ENCODE results near the gene GNAQ. TPM values are rescaled to one million over a fixed set of nuclear protein-coding genes. Genes with fewer than 3 reads are reported as not detected.

Gene GNAQ
- polyA plus RNA-seq, 1 of the 3 experiments (the other 2 are of a cell fraction) = 20.9 TPM

DNA sequence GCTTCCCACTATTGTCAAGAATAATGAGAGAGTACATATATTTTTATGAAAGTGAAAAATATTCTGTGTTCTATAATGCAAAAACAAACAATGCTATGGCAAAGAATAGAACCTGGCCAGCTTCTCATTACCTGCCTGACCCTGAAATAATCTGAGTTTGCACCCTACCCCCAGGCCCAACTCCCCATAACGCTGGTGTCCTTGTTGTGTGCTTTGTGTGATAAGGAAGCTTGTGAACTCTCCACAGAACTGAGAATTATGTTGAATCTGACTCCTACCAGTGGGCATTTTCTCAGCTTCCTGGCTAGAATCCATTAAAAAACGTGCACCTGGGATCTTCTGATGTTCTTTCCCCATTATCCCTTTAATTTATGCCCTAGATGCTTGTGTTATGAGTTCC is 205.5 kb downstream of the GNAQ start (continued):
- no peak for TF ChIP-seq GATA2 (CRISPR knock-in tag; IDR thresholded peaks at IDR 0.05)
- no peak for TF ChIP-seq EZH2phosphoT487 (IDR thresholded peaks at IDR 0.05; ENCODE audit: borderline replicate concordance, low read depth)
- TF ChIP-seq SIN3A (IDR thresholded peaks at IDR 0.05; ENCODE audit: borderline replicate concordance, low read depth, low read length) = no peak
- no peak for TF ChIP-seq FOSL2 (IDR thresholded peaks at IDR 0.05; ENCODE audit: borderline replicate concordance, low read depth)

DNA sequence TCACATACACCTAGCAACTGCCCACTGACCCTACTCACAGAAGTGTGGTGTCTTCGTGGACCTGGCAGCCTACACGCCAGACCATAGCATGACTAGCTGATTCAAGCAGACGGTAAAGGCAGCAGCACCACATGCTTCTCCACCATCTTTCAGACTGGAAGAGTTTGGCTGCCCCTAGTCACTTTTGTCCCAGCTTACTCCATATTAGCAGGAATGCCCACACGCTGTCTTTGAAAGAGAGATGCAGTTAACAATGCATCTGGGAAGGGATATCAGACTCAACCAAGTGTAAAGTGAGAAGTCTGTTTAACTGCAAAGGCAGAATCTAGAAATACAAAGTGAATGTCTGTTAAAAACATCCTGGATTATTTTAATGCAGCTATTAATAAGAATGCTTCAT is 206.2 kb downstream of the GNAQ start:
- no peak overlapping the region for H3K9ac ChIP-seq
- no peak overlapping the region for H3K27ac ChIP-seq (ENCODE audit: low read depth in 2 of 2, low read length in 1 of 2)
- H3K4me2 ChIP-seq = no peak overlapping the region
- 95% methylated on average over 4 of the region's 4 CpGs for WGBS (ENCODE audit: low lambda C conversion rate)
- no peaks in the 10 kb centered on the region for H3K9me3 ChIP-seq
- no peaks in the 10 kb centered on the region for H4K20me1 ChIP-seq (ENCODE audit: insufficient read depth)
- ChIA-PET POLR2A (interaction anchor here (0.5 kb wide), 1 partner anchor 13 kb away, joined by 4 read pairs; no protein-coding TSS in a partner anchor), CTCF (interaction anchor here (0.6 to 0.9 kb wide), 2 partner anchors 31 to 32 kb away, joined by 3 read pairs; no protein-coding TSS in a partner anchor)
- no peaks in the 10 kb centered on the region for H3K36me3 ChIP-seq (replicated peaks in 1 of 2; ENCODE audit: control insufficient read depth in 1 of 2, insufficient read depth in 2 of 2, low read length in 1 of 2)
- no peak overlapping the region for H2AFZ ChIP-seq (ENCODE audit: low read depth)
- H3K27me3 ChIP-seq (ENCODE audit: insufficient read depth) = no peaks in the 10 kb centered on the region
- H3K79me2 ChIP-seq (ENCODE audit: insufficient read depth) = peaks cover 66% of the 10 kb centered on the region
- H3K4me1 ChIP-seq (ENCODE audit: control insufficient read depth in 1 of 2, insufficient read depth in 2 of 2, low read depth in 1 of 2, low read length in 1 of 2) = peaks cover 6 to 26% of the 10 kb centered on the region in 2 experiments; a peak in 3 of 4 replicates
- no peak overlapping the region for H3K4me3 ChIP-seq (ENCODE audit: low read depth in 2 of 2, low read length in 1 of 2)
- H3F3A ChIP-seq (replicated peaks; ENCODE audit: insufficient read depth) = peaks cover 30% of the 10 kb centered on the region
- no peak for DNase-seq
- no peaks in the 10 kb centered on the region for H3K9me2 ChIP-seq
- TF ChIP-seq, protein P1, sequence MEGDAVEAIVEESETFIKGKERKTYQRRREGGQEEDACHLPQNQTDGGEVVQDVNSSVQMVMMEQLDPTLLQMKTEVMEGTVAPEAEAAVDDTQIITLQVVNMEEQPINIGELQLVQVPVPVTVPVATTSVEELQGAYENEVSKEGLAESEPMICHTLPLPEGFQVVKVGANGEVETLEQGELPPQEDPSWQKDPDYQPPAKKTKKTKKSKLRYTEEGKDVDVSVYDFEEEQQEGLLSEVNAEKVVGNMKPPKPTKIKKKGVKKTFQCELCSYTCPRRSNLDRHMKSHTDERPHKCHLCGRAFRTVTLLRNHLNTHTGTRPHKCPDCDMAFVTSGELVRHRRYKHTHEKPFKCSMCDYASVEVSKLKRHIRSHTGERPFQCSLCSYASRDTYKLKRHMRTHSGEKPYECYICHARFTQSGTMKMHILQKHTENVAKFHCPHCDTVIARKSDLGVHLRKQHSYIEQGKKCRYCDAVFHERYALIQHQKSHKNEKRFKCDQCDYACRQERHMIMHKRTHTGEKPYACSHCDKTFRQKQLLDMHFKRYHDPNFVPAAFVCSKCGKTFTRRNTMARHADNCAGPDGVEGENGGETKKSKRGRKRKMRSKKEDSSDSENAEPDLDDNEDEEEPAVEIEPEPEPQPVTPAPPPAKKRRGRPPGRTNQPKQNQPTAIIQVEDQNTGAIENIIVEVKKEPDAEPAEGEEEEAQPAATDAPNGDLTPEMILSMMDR (IDR thresholded peaks at IDR 0.05) = no peak
- TF ChIP-seq GABPA (IDR thresholded peaks at IDR 0.05; ENCODE audit: low read depth) (no peak), SMC3 (IDR thresholded peaks at IDR 0.05; ENCODE audit: low read depth, low read length) (no peak), TEAD4 (IDR thresholded peaks at IDR 0.05; ENCODE audit: borderline replicate concordance, insufficient read depth) (no peak), ELF1 (IDR thresholded peaks at IDR 0.05) (no peak), RAD21 (IDR thresholded peaks at IDR 0.05; ENCODE audit: low read length) (no peak), RFX5 (IDR thresholded peaks at IDR 0.05; ENCODE audit: low read length) (no peak), CHD2 (IDR thresholded peaks at IDR 0.05; ENCODE audit: low read length, partially characterized antibody) (no peak), TCF12 (IDR thresholded peaks at IDR 0.05) (no peak), RCOR1 (IDR thresholded peaks at IDR 0.05; ENCODE audit: low read length) (no peak), FOSL2 (IDR thresholded peaks at IDR 0.05; ENCODE audit: borderline replicate concordance, low read depth) (no peak), JUND (IDR thresholded peaks at IDR 0.05) (no peak), FOXJ3 (CRISPR knock-in tag; IDR thresholded peaks at IDR 0.05) (no peak)
- TF ChIP-seq, protein P2, sequence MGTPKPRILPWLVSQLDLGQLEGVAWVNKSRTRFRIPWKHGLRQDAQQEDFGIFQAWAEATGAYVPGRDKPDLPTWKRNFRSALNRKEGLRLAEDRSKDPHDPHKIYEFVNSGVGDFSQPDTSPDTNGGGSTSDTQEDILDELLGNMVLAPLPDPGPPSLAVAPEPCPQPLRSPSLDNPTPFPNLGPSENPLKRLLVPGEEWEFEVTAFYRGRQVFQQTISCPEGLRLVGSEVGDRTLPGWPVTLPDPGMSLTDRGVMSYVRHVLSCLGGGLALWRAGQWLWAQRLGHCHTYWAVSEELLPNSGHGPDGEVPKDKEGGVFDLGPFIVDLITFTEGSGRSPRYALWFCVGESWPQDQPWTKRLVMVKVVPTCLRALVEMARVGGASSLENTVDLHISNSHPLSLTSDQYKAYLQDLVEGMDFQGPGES (IDR thresholded peaks at IDR 0.05; ENCODE audit: low read depth, low read length) = no peak
- TF ChIP-seq, protein P3, sequence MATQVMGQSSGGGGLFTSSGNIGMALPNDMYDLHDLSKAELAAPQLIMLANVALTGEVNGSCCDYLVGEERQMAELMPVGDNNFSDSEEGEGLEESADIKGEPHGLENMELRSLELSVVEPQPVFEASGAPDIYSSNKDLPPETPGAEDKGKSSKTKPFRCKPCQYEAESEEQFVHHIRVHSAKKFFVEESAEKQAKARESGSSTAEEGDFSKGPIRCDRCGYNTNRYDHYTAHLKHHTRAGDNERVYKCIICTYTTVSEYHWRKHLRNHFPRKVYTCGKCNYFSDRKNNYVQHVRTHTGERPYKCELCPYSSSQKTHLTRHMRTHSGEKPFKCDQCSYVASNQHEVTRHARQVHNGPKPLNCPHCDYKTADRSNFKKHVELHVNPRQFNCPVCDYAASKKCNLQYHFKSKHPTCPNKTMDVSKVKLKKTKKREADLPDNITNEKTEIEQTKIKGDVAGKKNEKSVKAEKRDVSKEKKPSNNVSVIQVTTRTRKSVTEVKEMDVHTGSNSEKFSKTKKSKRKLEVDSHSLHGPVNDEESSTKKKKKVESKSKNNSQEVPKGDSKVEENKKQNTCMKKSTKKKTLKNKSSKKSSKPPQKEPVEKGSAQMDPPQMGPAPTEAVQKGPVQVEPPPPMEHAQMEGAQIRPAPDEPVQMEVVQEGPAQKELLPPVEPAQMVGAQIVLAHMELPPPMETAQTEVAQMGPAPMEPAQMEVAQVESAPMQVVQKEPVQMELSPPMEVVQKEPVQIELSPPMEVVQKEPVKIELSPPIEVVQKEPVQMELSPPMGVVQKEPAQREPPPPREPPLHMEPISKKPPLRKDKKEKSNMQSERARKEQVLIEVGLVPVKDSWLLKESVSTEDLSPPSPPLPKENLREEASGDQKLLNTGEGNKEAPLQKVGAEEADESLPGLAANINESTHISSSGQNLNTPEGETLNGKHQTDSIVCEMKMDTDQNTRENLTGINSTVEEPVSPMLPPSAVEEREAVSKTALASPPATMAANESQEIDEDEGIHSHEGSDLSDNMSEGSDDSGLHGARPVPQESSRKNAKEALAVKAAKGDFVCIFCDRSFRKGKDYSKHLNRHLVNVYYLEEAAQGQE (IDR thresholded peaks at IDR 0.05; ENCODE audit: low read depth, low read length) = no peak
- TF ChIP-seq, protein P4, sequence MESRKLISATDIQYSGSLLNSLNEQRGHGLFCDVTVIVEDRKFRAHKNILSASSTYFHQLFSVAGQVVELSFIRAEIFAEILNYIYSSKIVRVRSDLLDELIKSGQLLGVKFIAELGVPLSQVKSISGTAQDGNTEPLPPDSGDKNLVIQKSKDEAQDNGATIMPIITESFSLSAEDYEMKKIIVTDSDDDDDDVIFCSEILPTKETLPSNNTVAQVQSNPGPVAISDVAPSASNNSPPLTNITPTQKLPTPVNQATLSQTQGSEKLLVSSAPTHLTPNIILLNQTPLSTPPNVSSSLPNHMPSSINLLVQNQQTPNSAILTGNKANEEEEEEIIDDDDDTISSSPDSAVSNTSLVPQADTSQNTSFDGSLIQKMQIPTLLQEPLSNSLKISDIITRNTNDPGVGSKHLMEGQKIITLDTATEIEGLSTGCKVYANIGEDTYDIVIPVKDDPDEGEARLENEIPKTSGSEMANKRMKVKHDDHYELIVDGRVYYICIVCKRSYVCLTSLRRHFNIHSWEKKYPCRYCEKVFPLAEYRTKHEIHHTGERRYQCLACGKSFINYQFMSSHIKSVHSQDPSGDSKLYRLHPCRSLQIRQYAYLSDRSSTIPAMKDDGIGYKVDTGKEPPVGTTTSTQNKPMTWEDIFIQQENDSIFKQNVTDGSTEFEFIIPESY (IDR thresholded peaks at IDR 0.05; ENCODE audit: borderline replicate concordance, low read depth) = no peak
- TF ChIP-seq, protein P5, sequence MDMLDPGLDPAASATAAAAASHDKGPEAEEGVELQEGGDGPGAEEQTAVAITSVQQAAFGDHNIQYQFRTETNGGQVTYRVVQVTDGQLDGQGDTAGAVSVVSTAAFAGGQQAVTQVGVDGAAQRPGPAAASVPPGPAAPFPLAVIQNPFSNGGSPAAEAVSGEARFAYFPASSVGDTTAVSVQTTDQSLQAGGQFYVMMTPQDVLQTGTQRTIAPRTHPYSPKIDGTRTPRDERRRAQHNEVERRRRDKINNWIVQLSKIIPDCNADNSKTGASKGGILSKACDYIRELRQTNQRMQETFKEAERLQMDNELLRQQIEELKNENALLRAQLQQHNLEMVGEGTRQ (IDR thresholded peaks at IDR 0.05; ENCODE audit: borderline replicate concordance, low read depth, low read length) = no peak

All from SK-N-SH (cell line).